Neural cell (in vitro differentiated cells): Measurements from ENCODE around the gene NRP2. TPM values are rescaled to one million over a fixed set of nuclear protein-coding genes. Genes with fewer than 3 reads are reported as not detected.

ENCODE experiments used
- H2AFZ ChIP-seq: fragments of 200-600, 300-800 bp; sonication (generic), shearing (Covaris generic); 2 replicates; pipeline ENCODE4 v1.6.0; 2014; ENCODE audit warnings: low read depth, mild to moderate bottlenecking, antibody characterized with exemption, low read length, moderate library complexity
- H3F3A ChIP-seq: fragments of 200-600 bp; shearing (Covaris generic); 2 replicates; pipeline ENCODE4 v1.6.1; 2016; ENCODE audit warnings: mild to moderate bottlenecking, moderate library complexity, mixed read lengths, antibody characterized with exemption, low read length; ENCODE audit not compliant: insufficient read depth, poor library complexity, severe bottlenecking
- H3K27ac ChIP-seq: fragments of 200-600, 300-800 bp; sonication (generic), shearing (Covaris generic); 2 replicates; pipeline ENCODE4 v1.5.1; 2014; ENCODE audit warnings: mild to moderate bottlenecking, low read length, moderate library complexity
- H3K27me3 ChIP-seq: fragments of 300-800, 200-600 bp; sonication (generic), shearing (Covaris generic); 2 replicates; pipeline ENCODE4 v1.6.0; 2014; ENCODE audit warnings: mild to moderate bottlenecking, low read depth, low read length, moderate library complexity; ENCODE audit not compliant: insufficient read depth
- H3K36me3 ChIP-seq: fragments of 300-800, 200-600 bp; sonication (generic), shearing (Covaris generic); 2 replicates; pipeline ENCODE4 v1.5.1; 2014; ENCODE audit warnings: mild to moderate bottlenecking, antibody characterized with exemption, low read length, moderate library complexity; ENCODE audit not compliant: insufficient read depth
- H3K4me2 ChIP-seq: fragments of 300-800, 200-600 bp; sonication (generic), shearing (Covaris generic); 2 replicates; pipeline ENCODE4 v1.6.0; 2014; ENCODE audit warnings: mild to moderate bottlenecking, low read length
- H3K4me3 ChIP-seq: fragments of 300-800, 200-600 bp; sonication (generic), shearing (Covaris generic); 2 replicates; pipeline ENCODE4 v1.5.1; 2014; ENCODE audit warnings: mild to moderate bottlenecking, low read length, moderate library complexity
- H3K79me2 ChIP-seq: fragments of 200-600 bp; shearing (Covaris generic); replicated peaks from 2 replicates; pipeline ENCODE4 v1.6.0; 2014; ENCODE audit warnings: mild to moderate bottlenecking, low read length, moderate library complexity; ENCODE audit not compliant: insufficient read depth
- H3K9ac ChIP-seq: fragments of 300-800, 200-600 bp; sonication (generic), shearing (Covaris generic); 2 replicates; pipeline ENCODE4 v1.6.1; 2016; ENCODE audit warnings: mild to moderate bottlenecking, low read length, mixed read lengths
- H3K9me2 ChIP-seq: fragments of 200-600 bp; shearing (Covaris generic); 2 replicates; pipeline ENCODE4 v1.6.1; 2016; ENCODE audit warnings: mild to moderate bottlenecking, low read length, mixed read lengths; ENCODE audit not compliant: insufficient read depth
- H3K9me3 ChIP-seq: fragments of 200-600, 300-800 bp; sonication (generic), shearing (Covaris generic); 2 replicates; pipeline ENCODE4 v1.6.1; 2016; ENCODE audit warnings: mild to moderate bottlenecking, mixed run types, low read length, moderate library complexity, mixed read lengths
- H4K20me1 ChIP-seq: fragments of 200-600 bp; shearing (Covaris generic); 2 replicates; pipeline ENCODE4 v1.6.1; 2016; ENCODE audit warnings: mild to moderate bottlenecking, mixed run types; ENCODE audit not compliant: insufficient read depth
- EZH2 ChIP-seq: fragments of 200-600, 300-800 bp; shearing (Covaris generic), sonication (generic); IDR thresholded peaks from 2 replicates; pipeline ENCODE4 v1.6.1; 2014; ENCODE audit warnings: antibody characterized with exemption, low read length, borderline replicate concordance, mild to moderate bottlenecking; ENCODE audit not compliant: insufficient read depth, poor library complexity, severe bottlenecking
- MXI1 ChIP-seq: fragments of 450-650 bp; conservative IDR thresholded peaks from 2 replicates; pipeline ENCODE4 v1.6.1; 2014; ENCODE audit warnings: antibody characterized with exemption, mild to moderate bottlenecking; ENCODE audit not compliant: poor library complexity, severe bottlenecking
- POLR2AphosphoS5 ChIP-seq: IDR thresholded peaks from 2 replicates; pipeline ENCODE4 v1.6.1; 2012
- RAD21 ChIP-seq: fragments of 450-650 bp; conservative IDR thresholded peaks from 2 replicates; pipeline ENCODE4 v1.6.1; 2014; ENCODE audit warnings: antibody characterized with exemption, mild to moderate bottlenecking, moderate library complexity
- SMC3 ChIP-seq: fragments of 450-650 bp; conservative IDR thresholded peaks from 2 replicates; pipeline ENCODE4 v1.6.1; 2014; ENCODE audit warnings: antibody characterized with exemption, mild to moderate bottlenecking, moderate library complexity; ENCODE audit not compliant: poor library complexity
- TAF1 ChIP-seq: IDR thresholded peaks from 2 replicates; pipeline ENCODE4 v1.6.1; 2012; ENCODE audit warnings: low read depth
- polyA plus RNA-seq: library from polyadenylated mRNA; depleted of rRNA; stranded (reverse); fragments of >200 nt; gene quantifications from 2 replicates; pipeline ENCODE4 v1.2.3, GENCODE V29; 2014
- TF ChIP-seq, protein P1 (sequence below): fragments of 450-650 bp; IDR thresholded peaks from 2 replicates; pipeline ENCODE4 v1.5.1; 2014; ENCODE audit warnings: antibody characterized with exemption, mild to moderate bottlenecking, moderate library complexity; ENCODE audit not compliant: poor library complexity, severe bottlenecking

The NRP2 gene
- polyA plus RNA-seq, 1 donor from 2014 or later = 30.2 TPM

- Histone ChIP-seq H3K9me2 (no peaks in the 10 kb centered on the region), H3K36me3 (peaks cover 7% of the 10 kb centered on the region), H3K27ac (no peak overlapping the region), H2AFZ (no peak overlapping the region), H3K4me2 (no peak overlapping the region), H3F3A (no peaks in the 10 kb centered on the region), H3K27me3 (no peaks in the 10 kb centered on the region), H3K79me2 (no peaks in the 10 kb centered on the region), H4K20me1 (no peaks in the 10 kb centered on the region), H3K9ac (no peak overlapping the region), H3K4me3 (no peak overlapping the region), H3K9me3 (no peaks in the 10 kb centered on the region)
- no peak for TF ChIP-seq MXI1
- no peak for TF ChIP-seq SMC3
- no peak for TF ChIP-seq EZH2
Observed at GRCh38 chr2:205734436-205735037, 52.2 kb downstream of the NRP2 start.

DNA sequence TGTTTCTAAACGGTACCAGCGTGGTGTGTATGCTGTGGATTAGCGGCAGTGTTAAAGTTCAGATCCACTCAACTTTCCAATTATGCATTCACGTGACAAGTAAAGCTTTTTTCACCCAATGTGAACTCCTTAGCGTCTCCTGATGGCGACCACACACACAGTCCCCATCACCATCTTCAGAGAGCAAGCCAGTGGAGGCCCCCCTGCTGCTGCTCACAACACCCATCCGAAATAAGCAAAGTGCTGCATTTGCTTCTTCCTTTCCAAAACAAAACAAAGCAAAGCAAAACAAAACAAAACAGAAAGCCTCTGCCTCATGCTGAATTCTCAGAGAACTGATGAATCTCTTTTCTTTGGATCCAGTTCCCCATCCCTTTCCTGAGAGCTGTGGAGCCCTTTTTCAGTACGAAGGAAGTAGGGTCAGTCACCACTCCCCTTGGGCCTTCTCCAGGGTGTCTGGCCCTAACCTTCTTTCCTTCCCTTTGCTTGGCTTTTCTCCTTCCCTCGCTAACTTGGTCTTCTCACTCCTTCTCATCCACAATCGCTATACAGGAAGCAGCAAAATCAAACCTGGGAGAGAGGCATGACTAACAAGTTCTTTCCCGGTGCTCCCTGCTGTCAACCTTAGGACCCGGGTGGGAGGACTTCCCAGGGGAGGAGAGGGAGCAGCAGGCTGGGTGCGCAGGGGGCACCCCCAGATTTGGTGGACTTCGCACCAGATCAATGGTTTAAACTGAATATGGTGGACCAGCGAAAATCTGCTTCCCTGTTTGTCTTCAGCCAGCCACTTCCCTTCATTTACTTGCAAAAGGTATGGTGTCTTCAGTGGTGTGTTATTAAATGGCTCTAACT lies 56.0 kb downstream of the NRP2 start:
- Histone ChIP-seq H3K4me3 (no peak overlapping the region), H3F3A (no peaks in the 10 kb centered on the region), H3K9me3 (no peaks in the 10 kb centered on the region), H4K20me1 (no peaks in the 10 kb centered on the region), H3K4me2 (no peak overlapping the region), H3K27ac (no peak overlapping the region), H3K9me2 (no peaks in the 10 kb centered on the region), H2AFZ (no peak overlapping the region), H3K9ac (no peak overlapping the region), H3K27me3 (no peaks in the 10 kb centered on the region), H3K36me3 (peaks cover 26% of the 10 kb centered on the region), H3K79me2 (no peaks in the 10 kb centered on the region)
- TF ChIP-seq, protein P1, sequence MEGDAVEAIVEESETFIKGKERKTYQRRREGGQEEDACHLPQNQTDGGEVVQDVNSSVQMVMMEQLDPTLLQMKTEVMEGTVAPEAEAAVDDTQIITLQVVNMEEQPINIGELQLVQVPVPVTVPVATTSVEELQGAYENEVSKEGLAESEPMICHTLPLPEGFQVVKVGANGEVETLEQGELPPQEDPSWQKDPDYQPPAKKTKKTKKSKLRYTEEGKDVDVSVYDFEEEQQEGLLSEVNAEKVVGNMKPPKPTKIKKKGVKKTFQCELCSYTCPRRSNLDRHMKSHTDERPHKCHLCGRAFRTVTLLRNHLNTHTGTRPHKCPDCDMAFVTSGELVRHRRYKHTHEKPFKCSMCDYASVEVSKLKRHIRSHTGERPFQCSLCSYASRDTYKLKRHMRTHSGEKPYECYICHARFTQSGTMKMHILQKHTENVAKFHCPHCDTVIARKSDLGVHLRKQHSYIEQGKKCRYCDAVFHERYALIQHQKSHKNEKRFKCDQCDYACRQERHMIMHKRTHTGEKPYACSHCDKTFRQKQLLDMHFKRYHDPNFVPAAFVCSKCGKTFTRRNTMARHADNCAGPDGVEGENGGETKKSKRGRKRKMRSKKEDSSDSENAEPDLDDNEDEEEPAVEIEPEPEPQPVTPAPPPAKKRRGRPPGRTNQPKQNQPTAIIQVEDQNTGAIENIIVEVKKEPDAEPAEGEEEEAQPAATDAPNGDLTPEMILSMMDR = no peak
- TF ChIP-seq RAD21 (no peak), SMC3 (no peak), POLR2AphosphoS5 (no peak)

DNA sequence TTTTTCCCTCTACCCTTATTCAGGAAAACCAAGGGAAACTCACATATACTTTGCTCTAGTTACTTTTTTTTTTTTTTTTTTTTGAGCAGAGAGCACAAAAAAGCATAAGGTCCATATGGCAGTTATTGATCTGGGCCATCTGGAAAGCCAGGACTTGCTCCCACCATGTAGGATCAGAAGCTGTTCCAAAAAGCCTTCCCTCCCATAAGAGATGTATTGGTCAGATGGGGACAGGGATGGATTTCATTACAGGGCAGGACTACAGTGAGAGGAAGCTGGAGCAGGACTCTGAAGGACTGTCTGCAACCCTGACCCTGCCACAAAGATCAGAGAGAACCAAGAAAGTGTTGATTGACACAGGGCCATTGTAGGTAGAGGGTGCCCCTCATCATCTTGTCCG lies 57.3 kb downstream of the NRP2 start:
- Histone ChIP-seq H3K9me2 (no peaks in the 10 kb centered on the region), H3K9me3 (no peaks in the 10 kb centered on the region), H3F3A (no peaks in the 10 kb centered on the region), H2AFZ (no peak overlapping the region), H3K79me2 (no peaks in the 10 kb centered on the region), H3K27ac (no peak overlapping the region), H3K4me3 (no peak overlapping the region), H3K27me3 (no peaks in the 10 kb centered on the region), H3K4me2 (no peak overlapping the region), H3K36me3 (peaks cover 28% of the 10 kb centered on the region), H4K20me1 (no peaks in the 10 kb centered on the region), H3K9ac (no peak overlapping the region)
- TF ChIP-seq, protein P1 = no peak
- TF ChIP-seq POLR2AphosphoS5 (no peak), TAF1 (no peak)
